Mesodermal cell (in vitro differentiated cells): ENCODE results near the gene MVB12B.

Source experiments
- H3K27ac ChIP-seq: 2 replicates; pipeline ENCODE4 v1.7.0; 2013; ENCODE audit warnings: mild to moderate bottlenecking, low read depth, low read length, moderate library complexity; ENCODE audit not compliant: severe bottlenecking
- H3K36me3 ChIP-seq: 2 replicates; pipeline ENCODE4 v1.7.1; 2013; ENCODE audit warnings: mild to moderate bottlenecking, low read length, moderate library complexity; ENCODE audit not compliant: control insufficient read depth, insufficient read depth
- H3K4me1 ChIP-seq: one replicate; pipeline ENCODE4 v1.7.1; 2013; ENCODE audit warnings: mild to moderate bottlenecking, low read length; ENCODE audit not compliant: insufficient read depth, control insufficient read depth, poor library complexity, severe bottlenecking
- H3K4me3 ChIP-seq: 2 replicates; pipeline ENCODE4 v1.7.0; 2013; ENCODE audit warnings: low read length, control low read depth, mild to moderate bottlenecking; ENCODE audit not compliant: insufficient read depth, poor library complexity, severe bottlenecking; ENCODE audit errors: extremely low read depth
- H3K9me3 ChIP-seq: 2 replicates; pipeline ENCODE4 v1.7.1; 2013; ENCODE audit warnings: mild to moderate bottlenecking, low read length, moderate library complexity; ENCODE audit not compliant: control insufficient read depth
- WGBS, 2 experiments: methylation state at CpG; one replicate each; pipeline ENCODE4 v1.1.5; 2013; ENCODE audit warnings: missing lambda C conversion rate in 2 of 2; ENCODE audit not compliant: insufficient coverage in 2 of 2; 5-methylcytosine and 5-hydroxymethylcytosine counted together

Gene MVB12B

DNA sequence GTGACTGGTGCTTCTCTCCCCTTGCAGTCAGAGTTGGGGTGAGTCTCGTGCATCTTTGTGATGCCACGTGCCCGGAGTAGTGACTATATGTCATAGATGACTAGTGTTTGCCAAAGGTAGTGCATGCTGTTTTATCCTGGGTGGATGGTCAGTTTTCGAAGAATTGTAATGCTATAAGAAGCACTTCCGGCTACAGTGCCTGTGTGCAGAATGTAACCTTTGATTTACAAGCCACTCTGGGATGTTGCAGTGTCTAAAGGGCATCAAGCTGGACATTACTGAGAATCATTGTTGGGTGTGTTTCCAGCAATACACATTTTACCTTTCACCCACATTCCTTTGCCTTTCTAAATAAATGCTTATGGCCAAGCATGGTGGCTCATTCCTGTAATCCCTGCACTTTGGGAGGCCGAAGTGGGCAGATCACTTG lies 16.7 kb downstream of the MVB12B start:
- no peak overlapping the region for H3K4me3 ChIP-seq
- H3K36me3 ChIP-seq = peaks cover 55% of the 10 kb centered on the region
- 78 to 91% methylated on average over 3 to 6 of the region's 6 CpGs for WGBS, 2 experiments
- no peak overlapping the region for H3K27ac ChIP-seq
- H3K4me1 ChIP-seq = peaks cover 11% of the 10 kb centered on the region
- H3K9me3 ChIP-seq = no peaks in the 10 kb centered on the region

DNA sequence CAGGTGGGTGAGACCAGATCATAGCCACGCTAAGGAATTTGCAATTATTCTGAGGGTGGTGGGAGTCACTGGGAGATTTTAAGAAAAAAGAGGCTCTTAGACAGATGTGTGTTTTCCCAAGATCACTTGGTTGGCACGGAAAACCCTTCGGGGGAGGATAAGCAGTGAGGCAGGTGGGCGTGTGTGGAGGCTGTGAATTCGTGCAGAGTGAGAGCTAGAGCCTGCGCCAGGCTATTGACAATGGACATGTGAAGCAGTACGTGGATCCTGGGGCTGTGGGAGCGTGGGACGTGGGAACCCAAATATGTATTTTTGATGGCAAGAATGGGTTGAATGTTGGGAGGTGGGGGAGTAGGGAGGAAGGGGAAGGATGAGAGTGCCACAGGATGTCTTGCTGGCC lies 19.4 kb downstream of the MVB12B start:
- Histone ChIP-seq H3K36me3 (peaks cover 62% of the 10 kb centered on the region), H3K4me3 (no peak overlapping the region), H3K4me1 (peaks cover 9% of the 10 kb centered on the region), H3K27ac (no peak overlapping the region), H3K9me3 (peaks cover 4% of the 10 kb centered on the region)
- 93 to 99% methylated on average over 9 of the region's 9 CpGs for WGBS, 2 experiments

DNA sequence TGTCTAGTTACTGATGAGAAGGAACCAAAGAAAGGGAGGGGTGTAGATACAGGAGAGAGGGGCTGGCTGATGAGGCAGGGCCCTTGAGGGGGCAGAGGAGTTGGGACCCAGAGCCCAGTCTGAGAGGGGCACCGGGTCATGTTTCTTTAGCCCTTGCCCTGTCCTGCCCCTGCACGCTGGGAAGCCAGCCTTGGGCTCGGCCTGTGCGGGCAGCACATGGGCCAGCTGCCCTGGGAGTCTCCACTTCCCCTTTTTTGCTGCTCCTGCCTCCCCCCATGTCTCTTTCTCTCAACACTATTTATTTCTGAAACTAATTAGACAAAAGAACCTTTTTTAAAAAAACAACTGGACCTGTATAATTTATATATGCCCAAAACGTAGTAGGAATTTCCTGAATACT lies 20.5 kb downstream of the MVB12B start:
- H3K36me3 ChIP-seq = peaks cover 52% of the 10 kb centered on the region
- peaks cover 4% of the 10 kb centered on the region for H3K4me1 ChIP-seq
- peaks cover 4% of the 10 kb centered on the region for H3K9me3 ChIP-seq
- no peak overlapping the region for H3K4me3 ChIP-seq
- 89 to 93% methylated on average over 4 of the region's 5 CpGs for WGBS, 2 experiments
- H3K27ac ChIP-seq = no peak overlapping the region

DNA sequence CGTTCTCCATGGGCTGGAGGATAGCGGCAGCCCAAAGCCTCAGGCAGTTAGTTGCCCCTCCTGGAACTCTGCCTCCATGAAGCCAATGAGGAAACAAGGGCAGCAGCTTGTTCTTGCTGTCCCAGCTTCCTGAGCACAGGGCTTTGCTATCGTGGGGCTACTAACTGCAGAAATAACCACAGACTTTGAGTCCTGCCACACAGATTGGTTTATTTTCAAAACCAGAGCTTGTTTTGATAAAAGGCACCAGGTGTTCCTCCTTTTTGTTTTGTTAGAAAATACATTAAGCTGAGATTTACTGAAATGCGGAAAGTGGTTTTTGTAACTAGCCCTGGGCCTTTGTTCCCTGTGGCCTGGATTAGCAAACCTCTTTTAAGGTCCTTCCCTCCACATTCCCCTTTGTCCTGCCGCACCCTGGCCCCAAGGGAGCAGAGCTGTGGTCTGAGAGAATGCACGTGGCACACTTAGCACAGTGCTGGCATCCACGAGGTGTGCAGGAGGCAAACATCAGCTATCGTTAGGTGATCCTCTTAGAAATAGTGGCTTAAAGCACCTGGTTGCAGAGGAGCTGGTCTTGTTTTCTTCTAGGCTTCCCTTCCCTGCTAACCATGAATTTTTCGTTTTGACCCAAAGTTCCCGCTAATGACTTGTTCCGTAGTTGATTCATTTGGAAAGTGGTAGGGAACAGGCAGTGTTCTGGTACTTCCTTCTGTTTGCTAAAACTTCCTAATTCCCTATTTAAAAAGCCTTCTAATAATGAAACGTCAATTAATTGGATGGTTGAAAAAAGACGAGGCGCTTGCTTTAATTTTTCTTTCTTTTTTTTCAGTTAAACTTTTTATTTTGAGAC lies 21.5 kb downstream of the MVB12B start:
- H3K27ac ChIP-seq = no peak overlapping the region
- WGBS, 2 experiments = 46 to 56% methylated on average over 7 to 10 of the region's 14 CpGs

DNA sequence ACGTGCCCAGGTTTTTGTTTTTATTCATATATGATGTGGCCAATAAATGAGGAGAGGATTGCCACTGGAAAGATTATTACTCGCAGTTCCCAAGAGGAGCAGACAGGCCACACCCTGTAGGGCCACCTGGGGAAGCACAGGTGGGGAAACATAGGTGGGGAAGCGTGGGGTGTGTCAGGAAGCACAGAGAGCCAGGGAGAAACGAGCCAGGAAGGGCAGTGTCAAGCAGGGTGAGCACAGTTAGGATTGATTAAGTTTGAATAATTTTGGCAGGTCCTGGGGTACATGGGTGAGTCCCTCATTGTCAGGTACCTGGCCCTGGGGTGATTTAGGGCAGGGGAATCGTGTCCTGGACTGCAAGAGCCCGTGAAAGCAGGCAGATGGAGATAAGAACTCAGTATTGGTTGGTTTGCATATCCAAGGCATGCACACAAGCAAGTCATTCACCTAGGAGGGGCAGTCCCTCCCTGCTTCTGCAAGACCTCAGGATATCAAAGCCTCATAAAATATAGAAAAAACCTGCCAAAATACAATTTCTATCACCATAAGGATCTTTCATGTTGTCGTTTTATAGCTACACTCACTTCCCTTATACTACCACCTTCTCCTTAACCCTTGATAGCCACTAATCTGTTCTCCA lies 22.4 kb downstream of the MVB12B start:
- 85% methylated on average over 6 of the region's 7 CpGs for WGBS, 2 experiments
- H3K9me3 ChIP-seq = peaks cover 4% of the 10 kb centered on the region
- no peak overlapping the region for H3K4me3 ChIP-seq
- peaks cover 37% of the 10 kb centered on the region for H3K36me3 ChIP-seq
- no peak overlapping the region for H3K27ac ChIP-seq
- H3K4me1 ChIP-seq = peaks cover 4% of the 10 kb centered on the region

More for the DNA sequence above, 21.5 kb downstream of the MVB12B start:
- H3K4me1 ChIP-seq = peaks cover 4% of the 10 kb centered on the region
- peaks cover 4% of the 10 kb centered on the region for H3K9me3 ChIP-seq
- peaks cover 44% of the 10 kb centered on the region for H3K36me3 ChIP-seq
- no peak overlapping the region for H3K4me3 ChIP-seq

DNA sequence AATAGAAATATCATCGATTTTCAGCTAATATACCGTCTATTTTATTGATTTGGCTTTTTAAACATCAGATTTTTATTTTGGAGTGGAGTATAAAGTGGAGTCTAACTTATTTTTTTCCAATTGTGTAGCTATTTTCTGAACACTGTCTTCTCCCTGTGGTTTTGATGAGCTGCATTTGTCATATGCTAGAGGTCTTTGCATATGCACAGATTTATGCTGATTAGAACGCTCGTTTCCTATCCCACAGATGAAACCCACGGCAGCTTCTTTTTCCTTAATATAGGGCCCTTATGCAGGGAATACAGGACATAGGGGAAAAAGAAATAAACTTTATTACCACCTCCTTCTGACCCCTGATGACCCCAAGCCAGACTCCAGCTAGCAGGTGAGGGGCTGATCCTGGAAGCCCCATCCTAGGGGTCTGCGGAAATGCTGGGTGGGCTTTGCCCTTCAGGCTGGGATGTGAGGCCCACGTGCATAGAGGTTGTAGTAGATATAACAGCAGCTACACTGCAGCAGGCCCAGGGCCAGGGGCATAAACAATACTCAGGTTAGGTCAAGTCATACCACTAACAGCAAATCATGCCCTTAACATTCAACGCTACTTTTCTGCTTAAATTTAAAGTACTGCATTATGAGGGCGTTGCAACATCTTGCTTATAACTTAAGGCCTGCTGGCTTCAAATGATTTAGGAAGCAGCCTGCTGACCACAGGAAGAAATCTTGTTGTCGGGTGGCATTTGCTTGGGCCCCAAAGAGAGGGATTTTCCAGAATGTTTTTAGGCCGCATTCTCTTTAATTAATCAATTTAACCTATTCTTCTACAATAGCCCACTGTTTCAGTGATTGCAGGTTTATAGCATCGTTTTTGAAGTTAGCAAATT lies 28.5 kb downstream of the MVB12B start:
- WGBS, 2 experiments = 97 to 98% methylated on average over 3 of the region's 12 CpGs
- Histone ChIP-seq H3K27ac (no peak overlapping the region), H3K9me3 (peaks cover 4% of the 10 kb centered on the region), H3K4me3 (no peak overlapping the region), H3K4me1 (no peaks in the 10 kb centered on the region), H3K36me3 (peaks cover 7% of the 10 kb centered on the region)

DNA sequence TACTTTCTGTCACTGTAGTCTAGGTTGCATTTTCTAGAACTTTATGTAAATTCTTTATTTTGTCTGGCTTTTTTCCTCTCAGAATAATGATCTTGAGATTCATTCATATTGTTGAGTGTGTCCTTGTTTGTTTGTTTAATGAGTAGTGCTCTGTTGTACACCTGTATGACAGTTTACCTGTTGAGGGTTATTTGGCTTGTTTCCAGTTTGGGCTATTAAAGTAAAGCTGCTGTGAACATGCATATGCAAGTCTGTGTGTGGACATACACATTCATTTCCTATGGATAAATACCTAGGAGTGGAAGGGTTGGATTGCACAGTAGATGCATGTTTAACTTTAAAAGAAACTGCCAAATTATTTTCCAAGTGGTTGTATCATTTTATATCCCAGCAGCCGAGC lies 30.4 kb downstream of the MVB12B start:
- Histone ChIP-seq H3K36me3 (no peaks in the 10 kb centered on the region), H3K4me1 (no peaks in the 10 kb centered on the region), H3K27ac (no peak overlapping the region), H3K9me3 (peaks cover 4% of the 10 kb centered on the region), H3K4me3 (no peak overlapping the region)
- no CpG with 5 or more reads among the region's 1 CpG for WGBS, 2 experiments

DNA sequence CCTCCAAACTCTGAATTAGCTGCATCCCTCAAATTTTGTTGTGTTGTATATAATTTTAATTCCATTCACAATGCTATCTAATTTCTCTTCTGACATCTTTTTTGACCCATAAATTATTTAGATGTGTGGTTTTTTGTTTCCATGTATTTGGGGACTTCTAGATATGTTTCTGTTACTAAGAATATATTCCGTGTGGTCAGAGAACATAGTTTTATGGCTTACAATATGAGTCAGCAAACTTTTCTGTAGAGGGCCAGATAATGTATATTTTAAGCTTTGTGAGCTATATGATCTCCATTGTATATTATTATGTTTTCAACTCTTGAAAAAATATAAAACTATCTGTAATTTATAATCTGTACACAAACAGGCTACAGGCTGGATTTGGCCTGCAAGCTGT lies 33.4 kb downstream of the MVB12B start:
- Histone ChIP-seq H3K9me3 (peaks cover 8% of the 10 kb centered on the region), H3K4me1 (peaks cover 8% of the 10 kb centered on the region), H3K27ac (no peak overlapping the region), H3K36me3 (no peaks in the 10 kb centered on the region), H3K4me3 (no peak overlapping the region)
- WGBS, 2 experiments = 100% methylated on average over 1 of the region's 1 CpG; no CpG with 5 or more reads in 1 of the 2 experiments

DNA sequence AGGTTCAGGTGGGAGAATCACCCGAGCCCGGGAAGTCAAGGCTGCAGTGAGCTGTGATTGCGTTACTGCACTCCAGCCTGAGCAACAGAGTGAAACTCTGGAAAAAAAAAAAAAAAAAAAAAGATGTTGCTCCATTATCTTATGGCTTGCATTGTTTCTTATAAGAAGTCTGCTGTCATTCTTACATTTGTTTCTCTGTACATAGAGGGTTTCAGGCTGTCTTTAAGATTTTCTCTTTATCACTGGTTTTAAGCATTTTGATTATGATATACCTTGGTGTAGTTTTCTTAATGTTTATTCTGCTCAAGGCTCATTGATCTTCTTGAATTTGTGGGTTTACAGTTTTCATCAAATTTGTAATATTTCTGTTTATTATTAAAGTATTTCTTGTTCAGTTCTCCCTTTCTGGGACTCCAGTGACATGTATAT lies 35.2 kb downstream of the MVB12B start:
- Histone ChIP-seq H3K36me3 (no peaks in the 10 kb centered on the region), H3K9me3 (peaks cover 8% of the 10 kb centered on the region), H3K27ac (no peak overlapping the region), H3K4me3 (no peak overlapping the region), H3K4me1 (peaks cover 8% of the 10 kb centered on the region)
- 73 to 93% methylated on average over 2 to 3 of the region's 3 CpGs for WGBS, 2 experiments

DNA sequence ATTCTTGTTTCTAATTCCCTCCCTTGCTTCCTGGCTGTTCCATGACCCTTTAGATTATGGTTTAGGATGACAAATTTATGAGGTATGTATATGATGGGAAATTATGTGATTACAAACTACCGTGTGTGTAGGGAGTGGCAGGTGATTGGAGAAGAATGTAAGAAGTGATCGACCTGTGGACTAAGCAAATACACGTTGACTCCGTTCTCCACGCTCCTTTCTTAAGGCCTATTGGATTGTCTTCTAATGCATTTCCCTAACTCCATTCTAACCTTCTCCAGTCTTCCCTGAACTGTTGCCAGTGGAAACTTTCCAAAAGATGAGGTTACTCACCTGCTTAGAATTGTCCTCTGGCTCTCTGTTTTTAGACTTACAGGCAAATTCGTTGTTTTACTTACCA lies 36.6 kb downstream of the MVB12B start:
- Histone ChIP-seq H3K4me3 (no peak overlapping the region), H3K9me3 (peaks cover 8% of the 10 kb centered on the region), H3K36me3 (no peaks in the 10 kb centered on the region), H3K27ac (no peak overlapping the region), H3K4me1 (peaks cover 8% of the 10 kb centered on the region)
- WGBS, 2 experiments = 96 to 100% methylated on average over 4 to 5 of the region's 6 CpGs
